OCI-LY7 (cell line): ENCODE data around the gene ALG9. TPM values are rescaled to one million over a fixed set of nuclear protein-coding genes. Genes with fewer than 3 reads are reported as not detected.

Source experiments
- BruUV-seq: library from RNA; stranded (reverse); fragments of 400-500 nt; replicated peaks from 2 replicates; lab custom pipeline; 2021; lab: Mats Ljungman, UMichigan
- CTCF ChIA-PET: fragments of 300-600 bp; sonication (Branson Sonifier 250); formaldehyde crosslinking; loops from one replicate; lab custom pipeline; 2022; ENCODE audit warnings: antibody characterized with exemption; ENCODE audit not compliant: unreplicated experiment; lab: Charles Lee
- POLR2A ChIA-PET: fragments of 300-600 bp; sonication (Branson Sonifier 250); formaldehyde crosslinking; loops from one replicate; lab custom pipeline; 2022; ENCODE audit warnings: antibody characterized with exemption; lab: Charles Lee
- DNase-seq: peaks from one replicate; pipeline ENCODE4 v3.0.0-alpha.2; 2015; ENCODE audit warnings: low spot score
- H2AFZ ChIP-seq: fragments of 200-600 bp; sonication (generic), shearing (Covaris generic); 2 replicates; pipeline ENCODE4 v1.6.1; 2014; ENCODE audit warnings: mild to moderate bottlenecking, antibody characterized with exemption, low read length, moderate library complexity
- H3K27ac ChIP-seq: fragments of 200-600 bp; sonication (generic); 2 replicates; pipeline ENCODE4 v1.5.1; 2014; ENCODE audit warnings: mixed run types, low read depth, mild to moderate bottlenecking, moderate library complexity, low read length, inconsistent platforms; ENCODE audit not compliant: poor library complexity, severe bottlenecking
- H3K36me3 ChIP-seq: fragments of 200-600 bp; sonication (generic); 2 replicates; pipeline ENCODE4 v1.6.1; 2014; ENCODE audit warnings: mild to moderate bottlenecking, antibody characterized with exemption, low read length, moderate library complexity, mixed read lengths; ENCODE audit not compliant: insufficient read depth
- H3K4me1 ChIP-seq: fragments of 200-600 bp; sonication (generic); 2 replicates; pipeline ENCODE4 v1.5.1; 2014; ENCODE audit warnings: mild to moderate bottlenecking, low read length; ENCODE audit not compliant: insufficient read depth, poor library complexity, severe bottlenecking
- H3K4me2 ChIP-seq: fragments of 200-600 bp; sonication (generic); 2 replicates; pipeline ENCODE4 v1.6.1; 2014; ENCODE audit warnings: mild to moderate bottlenecking, low read length
- H3K4me3 ChIP-seq: fragments of 200-600 bp; sonication (generic); 2 replicates; pipeline ENCODE4 v1.5.1; 2014; ENCODE audit warnings: mild to moderate bottlenecking, low read depth, low read length; ENCODE audit not compliant: poor library complexity, severe bottlenecking
- H3K79me2 ChIP-seq: fragments of 200-600 bp; sonication (generic); 2 replicates; pipeline ENCODE4 v1.6.1; 2016; ENCODE audit warnings: low read depth, mild to moderate bottlenecking, low read length, moderate library complexity, mixed read lengths; ENCODE audit not compliant: insufficient read depth
- H3K9me2 ChIP-seq: fragments of 200-600 bp; sonication (generic); 2 replicates; pipeline ENCODE4 v1.6.1; 2016; ENCODE audit warnings: mild to moderate bottlenecking, low read length, mixed read lengths; ENCODE audit not compliant: insufficient read depth
- H3K9me3 ChIP-seq: fragments of 200-600 bp; sonication (generic); 2 replicates; pipeline ENCODE4 v1.6.1; 2014; ENCODE audit warnings: mild to moderate bottlenecking, mixed run types, low read length, mixed read lengths
- H4K20me1 ChIP-seq: fragments of 200-600 bp; sonication (generic); 2 replicates; pipeline ENCODE4 v1.6.1; 2014; ENCODE audit warnings: mild to moderate bottlenecking, antibody characterized with exemption, low read length, moderate library complexity, mixed read lengths; ENCODE audit not compliant: insufficient read depth
- CTCF ChIP-seq: fragments of 200-600 bp; sonication (generic); conservative IDR thresholded peaks from 2 replicates; pipeline ENCODE4 v1.5.1; 2014; ENCODE audit warnings: mild to moderate bottlenecking, antibody characterized with exemption, low read length, moderate library complexity, mixed read lengths
- EZH2phosphoT487 ChIP-seq: fragments of 200-600 bp; sonication (generic); IDR thresholded peaks from 2 replicates; pipeline ENCODE4 v1.6.1; 2018; ENCODE audit warnings: low read depth, borderline replicate concordance, mild to moderate bottlenecking, mixed run types, antibody characterized with exemption, low read length, moderate library complexity, mixed read lengths
- intact Hi-C: fragments of 100-400 bp; cut with micrococcal nuclease; formaldehyde crosslinking; loops from one replicate; pipeline ENCODE4 v1.10.0; 2022; ENCODE audit not compliant: unreplicated experiment
- total RNA-seq, 2 experiments: library from RNA; depleted of rRNA in 1 of 2; stranded (reverse); fragments of >200 nt in 1 of 2; shearing (Covaris generic) in 1 of 2; gene quantifications; 2 replicates each; pipeline ENCODE4 v1.2.3, GENCODE V29; 2014 to 2022

The ALG9 gene
- total RNA-seq, 2 experiments from 2014 or later = 16.8 to 21.6 TPM

GRCh38 chr11:111918390-111919256 lies 47.2 kb upstream of the ALG9 start, which contains the start of gene C11orf52:
Gene C11orf52 (plus strand): TSS chr11:111918913. CDS start chr11:111918973, 60 bp downstream.
- ChIA-PET CTCF (no interaction called here), POLR2A (interaction anchor here (0.6 to 1.9 kb wide), 4 partner anchors 8 to 238 kb away, joined by 3 to 12 read pairs (median 6); no protein-coding TSS in a partner anchor)
- Histone ChIP-seq H2AFZ (no peak within 1 kb of the TSS), H3K27ac (no peak within 1 kb of the TSS), H3K4me1 (no peaks in the 10 kb centered on the region), H3K9me2 (no peaks in the 10 kb centered on the region), H3K79me2 (no peaks in the 10 kb centered on the region), H3K9me3 (no peaks in the 10 kb centered on the region), H3K36me3 (no peaks in the 10 kb centered on the region), H4K20me1 (no peaks in the 10 kb centered on the region), H3K4me3 (no peak within 1 kb of the TSS), H3K4me2 (no peak within 1 kb of the TSS)
- no TSS peak for BruUV-seq
- no peak for DNase-seq
- no peak for TF ChIP-seq CTCF
- no peak for TF ChIP-seq EZH2phosphoT487
- intact Hi-C loops = no loop called here

DNA sequence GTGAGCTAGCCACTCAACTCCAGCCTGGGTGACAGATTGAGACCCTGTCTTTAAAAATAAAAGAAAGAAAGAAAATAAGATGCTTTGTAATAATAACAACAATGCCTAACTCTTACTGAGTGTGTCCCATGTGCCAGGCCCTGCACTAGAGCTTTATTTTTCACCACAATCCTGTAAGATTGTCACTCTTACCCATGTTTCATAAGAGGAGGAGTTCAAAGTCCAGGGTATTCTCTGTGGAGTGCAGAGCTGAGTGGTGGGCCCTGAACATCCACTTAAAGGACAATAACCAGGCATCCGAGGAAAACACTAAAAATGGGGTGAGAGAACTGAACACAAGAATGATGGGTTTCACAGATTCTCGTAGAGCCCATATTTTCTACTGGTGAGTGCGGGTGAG lies 46.4 kb upstream of the ALG9 start:
- Histone ChIP-seq H3K9me2 (no peaks in the 10 kb centered on the region), H3K4me3 (no peak overlapping the region), H3K79me2 (no peaks in the 10 kb centered on the region), H3K4me1 (no peaks in the 10 kb centered on the region), H4K20me1 (no peaks in the 10 kb centered on the region), H3K36me3 (no peaks in the 10 kb centered on the region), H3K9me3 (no peaks in the 10 kb centered on the region), H3K27ac (no peak overlapping the region), H3K4me2 (no peak overlapping the region), H2AFZ (no peak overlapping the region)
- DNase-seq = no peak
- ChIA-PET POLR2A (interaction anchor here (0.7 to 1.9 kb wide), 4 partner anchors 9 to 114 kb away, joined by 3 to 12 read pairs (median 6); partner anchors contain the start of gene ALG9), CTCF (no interaction called here)
- TF ChIP-seq EZH2phosphoT487 = no peak
- no peak for TF ChIP-seq CTCF
- intact Hi-C loops = no loop called here
- no TSS peak for BruUV-seq

- Histone ChIP-seq H3K9me2 (no peaks in the 10 kb centered on the region), H3K36me3 (no peaks in the 10 kb centered on the region), H3K9me3 (no peaks in the 10 kb centered on the region), H3K79me2 (no peaks in the 10 kb centered on the region), H2AFZ (no peak overlapping the region), H3K27ac (no peak overlapping the region), H3K4me3 (no peak overlapping the region), H3K4me2 (no peak overlapping the region), H4K20me1 (no peaks in the 10 kb centered on the region), H3K4me1 (no peaks in the 10 kb centered on the region)
- no peak for DNase-seq
- intact Hi-C loops = no loop called here
- TF ChIP-seq EZH2phosphoT487 (no peak), CTCF (no peak)
- BruUV-seq = no TSS peak
- CTCF ChIA-PET = no interaction called here
- POLR2A ChIA-PET = interaction anchor here (0.7 to 1.9 kb wide), 3 partner anchors 9 to 46 kb away, joined by 3 to 8 read pairs (median 4); partner anchors contain the start of gene ALG9
Measured at GRCh38 chr11:111917312-111917711, 45.9 kb upstream of the ALG9 start.
